ENCODE data around the gene STAP2. TPM values are rescaled to one million over a fixed set of nuclear protein-coding genes. Genes with fewer than 3 reads are reported as not detected.
A peak's percentile ranks its signal among the peaks of the same experiment; 100 is the strongest.

Gene STAP2
- total RNA-seq, 1 donor from 2014 or later: 35.6 TPM

DNA sequence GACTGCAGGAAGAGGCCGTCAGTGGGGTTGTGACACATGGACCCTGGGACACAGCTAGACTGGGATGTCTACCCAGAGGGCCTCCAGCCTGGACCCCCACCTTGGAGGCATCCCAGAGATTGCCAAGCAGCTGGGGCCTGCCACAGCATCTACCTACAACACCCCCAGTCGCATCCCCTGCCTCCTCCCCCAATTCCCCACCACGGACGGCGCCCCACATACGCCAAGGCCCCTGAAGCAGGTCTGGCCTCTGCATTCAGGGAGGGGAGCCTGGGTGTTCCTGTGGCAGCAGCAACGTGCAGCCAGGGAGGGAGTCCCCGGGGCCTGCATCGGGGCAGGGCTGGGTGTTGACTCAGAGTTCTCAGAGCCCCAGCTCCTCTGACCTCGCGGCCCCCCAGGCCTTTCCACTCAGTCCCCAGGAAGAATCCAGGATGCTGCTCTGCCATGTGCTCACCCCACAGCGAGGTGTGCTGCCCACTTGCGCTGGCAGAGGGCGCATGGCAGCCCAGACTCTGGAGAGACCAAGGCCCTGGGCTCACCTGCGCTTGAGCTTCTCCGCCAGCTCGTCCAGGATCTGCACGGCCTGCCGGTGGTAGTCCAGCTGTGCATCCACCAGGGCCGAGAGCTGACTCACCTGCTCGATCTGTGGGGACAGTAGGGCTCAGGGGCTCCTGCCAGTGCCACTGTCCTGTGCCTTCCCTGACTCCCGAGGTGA is 24.4 kb upstream of the STAP2 start:
- Mint-ChIP-seq H3K27me3 (no peaks in the 10 kb centered on the region), H3K27ac (peak overlapping the region; percentile 20), H3K36me3 (ENCODE audit: insufficient read depth) (peaks cover 2% of the 10 kb centered on the region), H3K4me3 (ENCODE audit: low read depth) (no peak overlapping the region), H3K4me1 (ENCODE audit: low read depth) (peaks cover 1% of the 10 kb centered on the region), H3K9me3 (ENCODE audit: low read depth) (no peaks in the 10 kb centered on the region)
- no peak for DNase-seq (ENCODE audit: low spot score, unreplicated experiment)
- TF ChIP-seq, protein P1, sequence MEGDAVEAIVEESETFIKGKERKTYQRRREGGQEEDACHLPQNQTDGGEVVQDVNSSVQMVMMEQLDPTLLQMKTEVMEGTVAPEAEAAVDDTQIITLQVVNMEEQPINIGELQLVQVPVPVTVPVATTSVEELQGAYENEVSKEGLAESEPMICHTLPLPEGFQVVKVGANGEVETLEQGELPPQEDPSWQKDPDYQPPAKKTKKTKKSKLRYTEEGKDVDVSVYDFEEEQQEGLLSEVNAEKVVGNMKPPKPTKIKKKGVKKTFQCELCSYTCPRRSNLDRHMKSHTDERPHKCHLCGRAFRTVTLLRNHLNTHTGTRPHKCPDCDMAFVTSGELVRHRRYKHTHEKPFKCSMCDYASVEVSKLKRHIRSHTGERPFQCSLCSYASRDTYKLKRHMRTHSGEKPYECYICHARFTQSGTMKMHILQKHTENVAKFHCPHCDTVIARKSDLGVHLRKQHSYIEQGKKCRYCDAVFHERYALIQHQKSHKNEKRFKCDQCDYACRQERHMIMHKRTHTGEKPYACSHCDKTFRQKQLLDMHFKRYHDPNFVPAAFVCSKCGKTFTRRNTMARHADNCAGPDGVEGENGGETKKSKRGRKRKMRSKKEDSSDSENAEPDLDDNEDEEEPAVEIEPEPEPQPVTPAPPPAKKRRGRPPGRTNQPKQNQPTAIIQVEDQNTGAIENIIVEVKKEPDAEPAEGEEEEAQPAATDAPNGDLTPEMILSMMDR (IDR thresholded peaks at IDR 0.05; ENCODE audit: unreplicated experiment): no peak

DNA sequence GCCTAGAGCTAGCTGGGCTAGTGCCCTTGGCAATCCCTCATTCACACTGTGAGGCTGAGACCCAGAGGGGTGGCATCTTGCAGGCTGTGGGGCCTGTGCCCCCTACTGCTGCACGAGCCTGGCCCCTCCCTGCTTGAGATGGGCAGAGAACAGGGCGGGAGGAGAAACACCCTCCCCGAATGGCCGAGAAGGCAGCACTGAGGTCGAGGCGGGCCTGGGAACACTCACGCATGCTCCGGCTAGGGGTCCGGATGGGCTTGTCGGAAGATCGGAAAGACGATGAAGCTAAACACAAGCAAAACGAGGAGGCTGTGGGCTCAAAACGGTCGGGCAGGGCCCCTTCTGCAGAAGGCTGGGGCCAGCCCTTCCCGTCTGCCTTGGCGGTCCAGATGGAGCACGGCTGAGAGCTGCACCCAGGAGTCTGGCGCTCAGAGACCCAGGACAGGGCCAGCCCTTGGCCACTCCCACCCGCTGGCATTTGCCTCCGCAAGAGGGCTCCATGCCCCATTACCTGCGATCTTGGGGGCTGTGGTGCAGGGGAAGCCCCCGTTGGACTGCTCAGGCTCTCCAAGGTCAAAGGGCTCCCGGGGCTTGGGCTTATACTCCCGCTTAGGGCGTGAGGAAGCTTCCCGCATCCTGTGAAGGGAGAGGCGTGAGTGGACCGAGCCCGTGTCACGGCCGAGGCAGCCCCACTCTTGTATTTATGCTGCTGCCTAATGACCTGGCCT is 23.6 kb upstream of the STAP2 start:
- H3K36me3 Mint-ChIP-seq (ENCODE audit: insufficient read depth): peaks cover 2% of the 10 kb centered on the region
- no peaks in the 10 kb centered on the region for H3K27me3 Mint-ChIP-seq
- no peaks in the 10 kb centered on the region for H3K9me3 Mint-ChIP-seq (ENCODE audit: low read depth)
- TF ChIP-seq, protein P1 (IDR thresholded peaks at IDR 0.05; ENCODE audit: unreplicated experiment): no peak
- no peak overlapping the region for H3K4me3 Mint-ChIP-seq (ENCODE audit: low read depth)
- peaks cover 1% of the 10 kb centered on the region for H3K4me1 Mint-ChIP-seq (ENCODE audit: low read depth)
- no peak for DNase-seq (ENCODE audit: low spot score, unreplicated experiment)
- H3K27ac Mint-ChIP-seq: no peak overlapping the region

DNA sequence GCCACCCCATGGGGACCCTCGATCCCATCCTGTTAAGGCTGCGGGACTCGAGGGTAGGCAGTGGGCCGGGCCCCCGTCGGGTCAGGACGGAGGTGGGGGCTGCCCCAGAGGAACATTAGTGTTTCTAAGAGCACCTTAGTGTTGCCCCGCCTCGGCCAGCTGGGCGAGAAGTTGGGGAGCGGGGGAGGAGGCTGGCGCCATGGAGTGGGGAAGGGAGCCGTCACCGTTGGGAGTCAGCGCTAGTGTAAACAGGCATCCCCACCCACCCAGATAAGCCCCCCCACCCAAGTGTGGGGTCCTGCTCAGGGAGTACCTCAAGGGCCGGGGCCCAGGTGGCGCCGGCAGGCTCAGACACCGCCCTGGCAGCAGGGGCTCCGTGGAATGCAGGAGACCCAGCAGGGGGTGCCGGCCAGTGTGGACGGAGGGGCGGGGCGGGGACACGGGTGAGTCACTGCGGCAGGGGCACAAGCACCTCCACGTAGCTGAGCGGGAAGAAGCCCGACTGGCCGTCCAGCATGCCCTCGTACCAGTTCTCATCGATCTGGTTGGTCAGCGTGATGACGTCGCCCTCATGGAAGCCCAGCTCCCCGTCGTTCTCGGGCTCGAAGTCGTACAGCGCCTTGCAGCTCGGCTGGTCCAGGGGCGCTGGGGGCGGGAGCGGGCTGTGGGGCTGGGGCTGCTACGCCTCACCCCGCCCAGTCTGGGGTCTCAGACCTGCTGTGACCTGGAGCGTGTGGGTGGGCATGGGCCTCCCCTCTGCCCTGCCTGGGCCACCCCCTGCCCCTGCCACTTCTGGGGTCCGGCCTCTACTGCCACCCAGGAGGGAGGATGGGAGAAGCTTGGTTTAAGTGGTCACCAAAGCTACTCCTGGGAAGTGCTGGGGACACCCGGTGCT is 22.8 kb upstream of the STAP2 start:
- no peaks in the 10 kb centered on the region for H3K27me3 Mint-ChIP-seq
- DNase-seq (ENCODE audit: low spot score, unreplicated experiment): no peak
- H3K4me1 Mint-ChIP-seq (ENCODE audit: low read depth): peaks cover 1% of the 10 kb centered on the region
- H3K36me3 Mint-ChIP-seq (ENCODE audit: insufficient read depth): peaks cover 4% of the 10 kb centered on the region
- peak overlapping the region; percentile 90 for H3K27ac Mint-ChIP-seq
- H3K4me3 Mint-ChIP-seq (ENCODE audit: low read depth): no peak overlapping the region
- TF ChIP-seq, protein P1 (IDR thresholded peaks at IDR 0.05; ENCODE audit: unreplicated experiment): no peak
- H3K9me3 Mint-ChIP-seq (ENCODE audit: low read depth): no peaks in the 10 kb centered on the region

DNA sequence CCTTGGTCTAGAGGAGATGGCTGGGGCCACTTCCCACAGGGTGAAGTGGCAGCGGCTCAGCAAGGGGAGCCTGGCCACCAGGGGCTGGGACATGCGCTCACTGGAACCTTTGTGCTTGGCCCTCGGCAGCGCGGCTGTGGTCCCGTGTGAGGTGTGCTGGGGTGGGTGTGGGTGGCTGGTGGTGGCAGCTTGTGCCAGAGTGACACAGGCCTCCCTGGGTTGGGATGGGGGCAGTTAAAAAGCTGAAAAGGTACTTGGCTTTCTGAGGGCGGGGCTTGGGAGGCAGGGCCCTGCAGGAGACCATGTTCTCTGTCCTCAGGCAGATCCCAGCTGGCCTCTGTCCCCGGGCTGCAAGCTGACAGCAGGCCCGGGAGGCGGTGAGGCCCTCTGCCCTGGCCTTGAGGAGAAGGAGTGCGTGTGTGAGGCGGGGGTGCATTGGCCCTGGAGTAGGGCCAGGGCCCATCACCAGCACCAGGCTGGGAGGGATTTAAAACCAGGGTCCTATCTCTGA is 22.1 kb upstream of the STAP2 start:
- Mint-ChIP-seq H3K27ac (peak overlapping the region; percentile 90), H3K9me3 (ENCODE audit: low read depth) (no peaks in the 10 kb centered on the region), H3K4me1 (ENCODE audit: low read depth) (peaks cover 1% of the 10 kb centered on the region), H3K36me3 (ENCODE audit: insufficient read depth) (peaks cover 4% of the 10 kb centered on the region), H3K27me3 (no peaks in the 10 kb centered on the region), H3K4me3 (ENCODE audit: low read depth) (no peak overlapping the region)
- TF ChIP-seq, protein P1 (IDR thresholded peaks at IDR 0.05; ENCODE audit: unreplicated experiment): no peak
- no peak for DNase-seq (ENCODE audit: low spot score, unreplicated experiment)

DNA sequence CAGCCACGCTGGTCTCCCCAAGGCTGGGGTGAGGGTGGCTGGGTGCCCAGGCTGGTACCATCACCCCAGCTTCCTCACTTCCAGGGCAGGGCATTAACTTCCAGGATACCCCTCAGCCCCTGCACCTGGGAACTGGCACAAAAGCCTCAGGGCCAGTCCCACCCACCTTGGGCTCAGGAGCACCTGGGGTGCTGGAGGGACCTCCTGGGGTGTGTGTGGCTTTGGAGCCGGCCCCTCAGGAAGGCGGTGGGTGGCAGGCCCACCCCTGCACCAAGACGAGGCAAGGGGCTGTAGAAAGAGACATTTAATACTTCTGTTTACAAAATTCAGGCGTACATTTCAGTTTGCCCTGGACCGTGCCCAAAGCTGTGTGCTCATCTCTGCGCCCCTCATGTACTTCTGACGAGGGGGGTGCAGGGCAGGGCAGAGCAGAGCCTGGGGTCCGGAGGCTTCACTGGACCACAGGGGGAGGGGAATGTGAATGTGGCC is 21.5 kb upstream of the STAP2 start:
- H3K27me3 Mint-ChIP-seq: no peaks in the 10 kb centered on the region
- H3K27ac Mint-ChIP-seq: peak overlapping the region; percentile 90
- no peaks in the 10 kb centered on the region for H3K9me3 Mint-ChIP-seq (ENCODE audit: low read depth)
- no peak for DNase-seq (ENCODE audit: low spot score, unreplicated experiment)
- peaks cover 1% of the 10 kb centered on the region for H3K4me1 Mint-ChIP-seq (ENCODE audit: low read depth)
- H3K36me3 Mint-ChIP-seq (ENCODE audit: insufficient read depth): peaks cover 4% of the 10 kb centered on the region
- no peak overlapping the region for H3K4me3 Mint-ChIP-seq (ENCODE audit: low read depth)
- TF ChIP-seq, protein P1 (IDR thresholded peaks at IDR 0.05; ENCODE audit: unreplicated experiment): no peak
